K562 (cell line): ENCODE results near the gene ZCWPW1. TPM values are rescaled to one million over a fixed set of nuclear protein-coding genes. Genes with fewer than 3 reads are reported as not detected.

ENCODE experiments used
- ADNP ChIP-seq: fragments of 200-800 bp; sonication (Bioruptor generic); IDR thresholded peaks from 2 replicates; pipeline ENCODE4 v1.6.1; 2016; ENCODE audit warnings: missing genetic modification characterization, missing compliant biosample characterization
- ATF2 ChIP-seq: sonication (generic); formaldehyde crosslinking; IDR thresholded peaks from 2 replicates; pipeline ENCODE4 v1.8.1; 2022; ENCODE audit warnings: missing genetic modification reagents
- CHAMP1 ChIP-seq: fragments of 450-650 bp; IDR thresholded peaks from 2 replicates; pipeline ENCODE4 v1.6.1; 2016; ENCODE audit warnings: mild to moderate bottlenecking
- CXXC5 ChIP-seq: fragments of 250-450 bp; sonication (Bioruptor Pico); IDR thresholded peaks from 2 replicates; pipeline ENCODE4 v1.8.0; 2022; ENCODE audit warnings: inconsistent platforms, mild to moderate bottlenecking, moderate library complexity
- EP300 ChIP-seq: IDR thresholded peaks from 2 replicates; pipeline ENCODE4 v1.6.1; 2012; ENCODE audit warnings: low read length, improper control_type of control experiment
- ERF ChIP-seq: fragments of 450-650 bp; formaldehyde crosslinking; IDR thresholded peaks from 2 replicates; pipeline ENCODE4 v1.4.0; 2020; ENCODE audit warnings: mild to moderate bottlenecking, mixed read lengths
- KLF1 ChIP-seq: fragments of 450-650 bp; IDR thresholded peaks from 2 replicates; pipeline ENCODE4 v1.6.1; 2016; ENCODE audit warnings: missing genetic modification characterization, missing compliant biosample characterization
- MNT ChIP-seq, 2 experiments: fragments of 450-650 bp; conservative IDR thresholded peaks; 2 replicates each; pipeline ENCODE4 v1.6.1; 2017; ENCODE audit warnings: mild to moderate bottlenecking in 2 of 2, moderate library complexity in 2 of 2
- SUPT5H ChIP-seq: fragments of 450-650 bp; IDR thresholded peaks from 2 replicates; pipeline ENCODE4 v1.6.1; 2016
- TAF1 ChIP-seq: IDR thresholded peaks from 2 replicates; pipeline ENCODE4 v1.6.1; 2011; ENCODE audit warnings: mild to moderate bottlenecking, low read length, moderate library complexity; ENCODE audit not compliant: insufficient read depth, control insufficient read depth, severe bottlenecking; ENCODE audit errors: extremely low read depth
- ZFP30 ChIP-seq: fragments of 250-450 bp; sonication (Bioruptor Pico); IDR thresholded peaks from 2 replicates; pipeline ENCODE4 v1.8.0; 2022; ENCODE audit warnings: moderate library complexity, mild to moderate bottlenecking, inconsistent platforms, borderline replicate concordance
- ZNF175 ChIP-seq: fragments of 200-800 bp; sonication (Bioruptor generic); IDR thresholded peaks from 2 replicates; pipeline ENCODE4 v1.6.1; 2016; ENCODE audit warnings: low read depth, mild to moderate bottlenecking, missing genetic modification characterization, missing compliant biosample characterization
- polyA plus RNA-seq, 8 experiments: library from polyadenylated mRNA; depleted of rRNA in 4 of 8; stranded (reverse) in 5 of 8; unstranded in 3 of 8; fragments of >200 nt; fragmentation: Nextera tagmentation in 2 of 8; fragmentation: Illumina TruSeq in 1 of 8; extraction: Ambion mirVana in 2 of 8; extraction: Trizol in 1 of 8; gene quantifications; 2 replicates each; pipeline versions ENCODE4 v1.2.1 to v1.2.3, GENCODE V29; 2011 to 2014; ENCODE audit warnings: inconsistent platforms in 1 of 8, missing spikeins in 1 of 8
- total RNA-seq, 7 experiments: library from RNA; depleted of rRNA in 6 of 7; stranded (reverse); fragments of >200 nt in 6 of 7; fragmentation: Illumina TruSeq in 2 of 7; extraction: Trizol in 2 of 7; gene quantifications; 2 replicates each; pipeline versions ENCODE4 v1.2.1 to v1.2.3, GENCODE V29; 2011 to 2021; ENCODE audit warnings: low replicate concordance in 1 of 7
- TF ChIP-seq, protein P1 (sequence below): fragments of 250-450 bp; sonication (Bioruptor Pico); IDR thresholded peaks from 2 replicates; pipeline ENCODE4 v1.4.0; 2020; ENCODE audit warnings: mild to moderate bottlenecking, moderate library complexity
- TF ChIP-seq, protein P2 (sequence below): fragments of 450-650 bp; IDR thresholded peaks from one replicate; pipeline ENCODE4 v1.6.1; 2018; ENCODE audit warnings: mild to moderate bottlenecking, moderate library complexity; ENCODE audit not compliant: partially characterized antibody

ZCWPW1 gene
- total and polyA plus RNA-seq, 9 of the 15 experiments (the other 6 are each of a cell fraction or from before 2014, with no cell fraction given): 0.18 to 1.7 (median 1.2) TPM

DNA sequence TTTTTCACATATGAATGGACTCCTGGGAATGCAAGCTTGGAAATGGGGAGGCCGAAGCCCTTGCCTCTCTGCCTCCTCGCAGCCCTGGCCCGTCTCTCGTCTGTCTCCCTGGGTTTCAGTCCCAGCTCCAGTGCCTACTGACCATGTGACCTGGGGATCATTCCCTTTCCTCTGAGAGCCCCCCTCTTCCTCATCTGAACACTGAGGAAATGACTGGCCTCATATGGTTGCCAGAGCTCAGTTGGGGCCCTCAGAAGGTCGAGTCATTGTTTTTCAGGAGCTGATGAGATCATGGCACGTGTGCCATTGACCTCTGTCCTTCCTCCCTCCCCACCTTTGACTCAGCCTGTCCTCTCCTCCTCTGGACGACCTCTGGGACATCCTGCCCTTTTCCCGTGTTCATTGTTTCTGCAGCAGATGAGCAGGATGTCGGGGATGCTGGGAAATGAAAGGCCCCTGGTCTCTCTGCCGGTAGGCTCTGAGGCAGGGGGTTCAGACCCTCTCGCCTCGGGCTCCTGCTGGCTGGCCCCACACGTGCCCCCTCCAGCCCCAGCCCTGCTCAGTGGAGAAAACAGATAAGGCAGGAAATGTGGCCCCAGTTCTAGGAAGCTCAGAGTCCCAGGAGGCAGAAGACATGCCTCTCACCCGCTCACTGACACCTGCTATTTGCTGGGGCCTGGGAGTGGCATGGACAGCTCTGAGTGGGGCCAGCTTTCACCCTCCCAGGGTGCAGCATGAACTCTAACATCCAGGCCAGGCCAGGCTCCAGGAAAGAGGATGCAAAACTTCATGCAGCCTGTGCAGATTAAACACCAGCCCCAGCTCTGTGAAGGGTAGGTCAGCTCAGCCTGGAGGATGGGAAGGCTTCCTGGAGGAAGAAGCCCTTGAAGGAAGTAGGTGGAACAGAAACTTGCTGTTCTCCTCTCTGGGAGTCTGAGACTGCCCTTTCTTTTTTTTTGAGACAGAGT lies 16.1 kb upstream of the ZCWPW1 start (continued):
- TF ChIP-seq, protein P1, sequence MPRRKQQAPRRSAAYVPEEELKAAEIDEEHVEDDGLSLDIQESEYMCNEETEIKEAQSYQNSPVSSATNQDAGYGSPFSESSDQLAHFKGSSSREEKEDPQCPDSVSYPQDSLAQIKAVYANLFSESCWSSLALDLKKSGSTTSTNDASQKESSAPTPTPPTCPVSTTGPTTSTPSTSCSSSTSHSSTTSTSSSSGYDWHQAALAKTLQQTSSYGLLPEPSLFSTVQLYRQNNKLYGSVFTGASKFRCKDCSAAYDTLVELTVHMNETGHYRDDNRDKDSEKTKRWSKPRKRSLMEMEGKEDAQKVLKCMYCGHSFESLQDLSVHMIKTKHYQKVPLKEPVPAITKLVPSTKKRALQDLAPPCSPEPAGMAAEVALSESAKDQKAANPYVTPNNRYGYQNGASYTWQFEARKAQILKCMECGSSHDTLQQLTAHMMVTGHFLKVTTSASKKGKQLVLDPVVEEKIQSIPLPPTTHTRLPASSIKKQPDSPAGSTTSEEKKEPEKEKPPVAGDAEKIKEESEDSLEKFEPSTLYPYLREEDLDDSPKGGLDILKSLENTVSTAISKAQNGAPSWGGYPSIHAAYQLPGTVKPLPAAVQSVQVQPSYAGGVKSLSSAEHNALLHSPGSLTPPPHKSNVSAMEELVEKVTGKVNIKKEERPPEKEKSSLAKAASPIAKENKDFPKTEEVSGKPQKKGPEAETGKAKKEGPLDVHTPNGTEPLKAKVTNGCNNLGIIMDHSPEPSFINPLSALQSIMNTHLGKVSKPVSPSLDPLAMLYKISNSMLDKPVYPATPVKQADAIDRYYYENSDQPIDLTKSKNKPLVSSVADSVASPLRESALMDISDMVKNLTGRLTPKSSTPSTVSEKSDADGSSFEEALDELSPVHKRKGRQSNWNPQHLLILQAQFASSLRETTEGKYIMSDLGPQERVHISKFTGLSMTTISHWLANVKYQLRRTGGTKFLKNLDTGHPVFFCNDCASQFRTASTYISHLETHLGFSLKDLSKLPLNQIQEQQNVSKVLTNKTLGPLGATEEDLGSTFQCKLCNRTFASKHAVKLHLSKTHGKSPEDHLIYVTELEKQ (CRISPR knock-in tag): peak; percentile 33
- TF ChIP-seq CHAMP1 (peak; percentile 67; the same call in 1 of the 2 replicates), EP300 (peak; percentile 26), ERF (CRISPR knock-in tag) (no peak), ZFP30 (no peak), SUPT5H (peak; percentile 52), CXXC5 (CRISPR knock-in tag) (peak; percentile 81), TAF1 (no peak), ADNP (no peak), MNT (conservative IDR thresholded peaks at IDR 0.05) (peak; percentile 93 to 96), KLF1 (tag) (peak; percentile 54; the same call in 1 of the 2 replicates), ZNF175 (peak; percentile 96), ATF2 (peak; percentile 94)
- TF ChIP-seq, protein P2, sequence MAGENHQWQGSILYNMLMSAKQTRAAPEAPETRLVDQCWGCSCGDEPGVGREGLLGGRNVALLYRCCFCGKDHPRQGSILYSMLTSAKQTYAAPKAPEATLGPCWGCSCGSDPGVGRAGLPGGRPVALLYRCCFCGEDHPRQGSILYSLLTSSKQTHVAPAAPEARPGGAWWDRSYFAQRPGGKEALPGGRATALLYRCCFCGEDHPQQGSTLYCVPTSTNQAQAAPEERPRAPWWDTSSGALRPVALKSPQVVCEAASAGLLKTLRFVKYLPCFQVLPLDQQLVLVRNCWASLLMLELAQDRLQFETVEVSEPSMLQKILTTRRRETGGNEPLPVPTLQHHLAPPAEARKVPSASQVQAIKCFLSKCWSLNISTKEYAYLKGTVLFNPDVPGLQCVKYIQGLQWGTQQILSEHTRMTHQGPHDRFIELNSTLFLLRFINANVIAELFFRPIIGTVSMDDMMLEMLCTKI: no peak
